ENCODE data around the gene DUS2. TPM values are rescaled to one million over a fixed set of nuclear protein-coding genes. Genes with fewer than 3 reads are reported as not detected.

The DUS2 gene
- total RNA-seq, 1 experiment from 2014 or later = 27.3 TPM

DNA sequence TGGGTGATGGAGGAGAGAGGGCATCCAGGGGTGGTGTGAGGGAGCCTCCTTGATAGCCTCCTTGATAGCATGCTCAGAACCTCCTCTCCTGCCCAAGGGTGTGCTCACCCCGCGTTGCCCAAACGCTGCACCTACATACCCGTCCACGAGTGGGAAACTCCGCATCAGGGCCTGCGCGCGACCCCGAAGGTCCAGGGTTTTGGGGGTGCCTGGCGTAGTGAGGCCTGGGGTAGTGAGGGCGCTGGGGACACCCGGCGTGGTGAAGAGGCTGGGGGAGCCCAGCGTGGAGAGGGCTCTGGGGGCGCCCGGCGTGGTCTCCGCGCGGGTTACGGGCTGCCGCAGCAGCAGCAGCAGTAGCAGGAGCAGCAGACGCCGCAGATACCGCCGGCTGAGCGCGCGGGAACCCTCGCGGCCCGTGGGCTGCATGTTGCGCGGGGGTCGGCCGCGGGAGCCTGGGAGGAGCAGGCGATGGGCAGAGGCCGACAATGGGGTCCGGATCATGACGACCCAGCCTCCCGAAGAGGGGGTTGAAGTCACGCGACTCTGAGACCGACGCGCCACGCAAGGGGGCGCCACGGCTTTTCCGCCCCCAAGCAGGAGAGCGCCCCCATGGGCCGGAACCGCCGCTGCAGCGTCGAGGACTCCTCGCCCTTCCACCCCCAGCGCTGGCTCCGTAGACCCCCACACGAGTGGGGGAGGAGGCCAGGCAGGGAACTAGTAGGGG is 43.0 kb upstream of the DUS2 start, which contains the start of gene DPEP3:
Gene DPEP3, minus strand, starts transcription at position 545 of the 724 bp plus-strand sequence. Its CDS starts 119 bp downstream, at position 426.
- RAD21 ChIA-PET (ENCODE audit: low non-redundant PET in 1 of 2, low total read pairs in 2 of 2, uncharacterized antibody in 2 of 2, unreplicated experiment in 2 of 2) = no interaction called here
- no peaks in the 10 kb centered on the region for H3K4me1 ChIP-seq (ENCODE audit: control insufficient read depth in 1 of 2, insufficient read depth in 2 of 2, low read length in 2 of 2)
- CTCF ChIA-PET = interaction anchor here (1.4 kb wide), 1 partner anchor 18 kb away, joined by 4 read pairs; the partner anchor contains the start of gene DPEP2
- no peak within 1 kb of the TSS for H3K4me2 ChIP-seq (ENCODE audit: low read length)
- TF ChIP-seq, protein P1, sequence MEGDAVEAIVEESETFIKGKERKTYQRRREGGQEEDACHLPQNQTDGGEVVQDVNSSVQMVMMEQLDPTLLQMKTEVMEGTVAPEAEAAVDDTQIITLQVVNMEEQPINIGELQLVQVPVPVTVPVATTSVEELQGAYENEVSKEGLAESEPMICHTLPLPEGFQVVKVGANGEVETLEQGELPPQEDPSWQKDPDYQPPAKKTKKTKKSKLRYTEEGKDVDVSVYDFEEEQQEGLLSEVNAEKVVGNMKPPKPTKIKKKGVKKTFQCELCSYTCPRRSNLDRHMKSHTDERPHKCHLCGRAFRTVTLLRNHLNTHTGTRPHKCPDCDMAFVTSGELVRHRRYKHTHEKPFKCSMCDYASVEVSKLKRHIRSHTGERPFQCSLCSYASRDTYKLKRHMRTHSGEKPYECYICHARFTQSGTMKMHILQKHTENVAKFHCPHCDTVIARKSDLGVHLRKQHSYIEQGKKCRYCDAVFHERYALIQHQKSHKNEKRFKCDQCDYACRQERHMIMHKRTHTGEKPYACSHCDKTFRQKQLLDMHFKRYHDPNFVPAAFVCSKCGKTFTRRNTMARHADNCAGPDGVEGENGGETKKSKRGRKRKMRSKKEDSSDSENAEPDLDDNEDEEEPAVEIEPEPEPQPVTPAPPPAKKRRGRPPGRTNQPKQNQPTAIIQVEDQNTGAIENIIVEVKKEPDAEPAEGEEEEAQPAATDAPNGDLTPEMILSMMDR (IDR thresholded peaks at IDR 0.05 in 2 of 3, conservative IDR thresholded peaks at IDR 0.05 in 1 of 3; ENCODE audit: borderline replicate concordance in 1 of 3, insufficient read depth in 1 of 3, low read depth in 2 of 3, low read length in 2 of 3) = peak in 2 of 3 experiments; percentile 6 to 24; a peak in 1 of 6 replicates
- TF ChIP-seq FOSL1 (IDR thresholded peaks at IDR 0.05; ENCODE audit: low read depth) = no peak
- TF ChIP-seq EZH2 (IDR thresholded peaks at IDR 0.05) = no peak
- TF ChIP-seq EZH2phosphoT487 (IDR thresholded peaks at IDR 0.05; ENCODE audit: borderline replicate concordance) = no peak
- H3K79me2 ChIP-seq (ENCODE audit: insufficient read depth, low read length) = no peaks in the 10 kb centered on the region
- H3K9me3 ChIP-seq (ENCODE audit: control insufficient read depth in 1 of 2, insufficient read depth in 1 of 2, low read depth in 1 of 2, low read length in 2 of 2) = no peaks in the 10 kb centered on the region
- H3K27me3 ChIP-seq (ENCODE audit: insufficient read depth, low read length) = no peaks in the 10 kb centered on the region
- H4K20me1 ChIP-seq (ENCODE audit: insufficient read depth) = no peaks in the 10 kb centered on the region
- POLR2A ChIA-PET = no interaction called here
- DNase-seq (ENCODE audit: low read depth, low spot score) = no peak
- H3K27ac ChIP-seq (ENCODE audit: low read depth, low read length) = no peak within 1 kb of the TSS
- H3K4me3 ChIP-seq (replicated peaks in 1 of 2; ENCODE audit: low read depth in 1 of 2, low read length in 2 of 2) = no peak within 1 kb of the TSS
- no peak for ATAC-seq
- no peak within 1 kb of the TSS for H3K9ac ChIP-seq (ENCODE audit: low read length)
- no peaks in the 10 kb centered on the region for H3K9me2 ChIP-seq (ENCODE audit: insufficient read depth)
- intact Hi-C loops (cut with micrococcal nuclease) = no loop called here
- H2AFZ ChIP-seq (ENCODE audit: low read depth, low read length, poor library complexity, severe bottlenecking) = no peak within 1 kb of the TSS
- no TSS peak for BruUV-seq (replicated peaks)
- H3K36me3 ChIP-seq (ENCODE audit: control insufficient read depth in 1 of 2, insufficient read depth in 2 of 2, low read length in 2 of 2) = no peaks in the 10 kb centered on the region

DNA sequence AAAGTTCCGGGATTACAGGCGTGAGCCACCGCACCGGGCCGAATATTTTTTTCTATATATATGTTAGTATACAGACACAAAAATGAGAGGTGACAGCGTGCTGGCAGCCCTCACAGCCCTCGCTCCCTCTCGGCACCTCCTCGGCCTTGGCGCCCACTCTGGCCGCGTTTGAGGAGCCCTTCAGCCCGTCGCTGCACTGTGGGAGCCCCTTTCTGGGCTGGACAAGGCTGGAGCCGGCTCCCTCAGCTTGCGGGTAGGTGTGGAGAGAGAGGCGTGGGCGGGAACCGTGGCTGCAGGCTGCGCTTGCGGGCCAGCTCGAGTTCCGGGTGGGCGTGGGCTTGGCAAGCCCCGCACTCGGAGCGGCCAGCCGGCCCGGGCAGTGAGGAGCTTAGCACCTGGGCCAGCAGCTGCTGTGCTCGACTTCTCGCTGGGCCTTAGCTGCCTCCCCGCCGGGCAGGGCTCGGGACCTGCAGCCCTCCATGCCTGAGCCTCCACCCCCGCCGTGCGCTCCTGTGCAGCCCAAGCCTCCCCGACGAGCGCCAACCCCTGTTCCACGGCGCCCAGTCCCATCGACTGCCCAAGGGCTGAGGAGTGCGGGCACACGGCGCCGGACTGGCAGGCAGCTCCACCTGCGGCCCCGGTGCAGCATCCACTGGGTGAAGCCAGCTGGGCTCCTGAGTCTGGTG is 40.9 kb upstream of the DUS2 start:
- TF ChIP-seq SIN3A (IDR thresholded peaks at IDR 0.05; ENCODE audit: low read depth) (no peak), JUND (IDR thresholded peaks at IDR 0.05) (no peak)
- intact Hi-C loops (cut with micrococcal nuclease) = no loop called here
- Histone ChIP-seq H3K36me3 (ENCODE audit: control insufficient read depth in 1 of 2, insufficient read depth in 2 of 2, low read length in 2 of 2) (no peaks in the 10 kb centered on the region), H3K4me3 (replicated peaks in 1 of 2; ENCODE audit: low read depth in 1 of 2, low read length in 2 of 2) (no peak overlapping the region), H2AFZ (ENCODE audit: low read depth, low read length, poor library complexity, severe bottlenecking) (no peak overlapping the region), H3K9me2 (ENCODE audit: insufficient read depth) (no peaks in the 10 kb centered on the region), H3K4me1 (ENCODE audit: control insufficient read depth in 1 of 2, insufficient read depth in 2 of 2, low read length in 2 of 2) (no peaks in the 10 kb centered on the region), H3K9ac (ENCODE audit: low read length) (no peak overlapping the region), H3K79me2 (ENCODE audit: insufficient read depth, low read length) (no peaks in the 10 kb centered on the region), H3K27me3 (ENCODE audit: insufficient read depth, low read length) (no peaks in the 10 kb centered on the region), H3K4me2 (ENCODE audit: low read length) (no peak overlapping the region), H4K20me1 (ENCODE audit: insufficient read depth) (no peaks in the 10 kb centered on the region), H3K27ac (ENCODE audit: low read depth, low read length) (no peak overlapping the region), H3K9me3 (ENCODE audit: control insufficient read depth in 1 of 2, insufficient read depth in 1 of 2, low read depth in 1 of 2, low read length in 2 of 2) (no peaks in the 10 kb centered on the region)
- POLR2A ChIA-PET = interaction anchor here (1.1 kb wide), 1 partner anchor 9 kb away, joined by 3 read pairs; no protein-coding TSS in a partner anchor
- ATAC-seq = no peak
- no peak for DNase-seq (ENCODE audit: low read depth, low spot score)
- CTCF ChIA-PET = no interaction called here
- BruUV-seq (replicated peaks) = no TSS peak
- RAD21 ChIA-PET (ENCODE audit: low non-redundant PET in 1 of 2, low total read pairs in 2 of 2, uncharacterized antibody in 2 of 2, unreplicated experiment in 2 of 2) = no interaction called here

Measured in HCT116 (cell line).